Measurements from ENCODE around the gene DPYSL5.

DPYSL5 gene

DNA sequence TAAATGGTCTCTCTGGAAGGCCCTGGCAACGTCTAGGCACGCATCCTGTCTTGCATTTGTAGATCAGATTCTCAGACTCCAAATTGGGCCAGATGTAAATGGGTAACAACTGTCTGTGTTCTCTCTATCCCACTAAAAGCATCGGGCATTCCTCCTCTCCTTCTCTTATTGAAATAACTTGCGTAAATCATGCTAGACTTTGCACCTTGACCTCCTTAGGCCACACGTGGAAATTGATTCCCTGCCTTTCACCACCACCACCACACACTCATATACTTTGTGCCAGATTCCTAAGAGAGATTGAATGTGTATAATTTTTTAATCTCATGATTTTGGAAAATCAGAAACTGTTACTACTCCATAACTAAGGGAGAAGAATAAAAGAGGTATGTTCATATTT, 143.8 kb downstream of the DPYSL5 start:
- H3K9me3 ChIP-seq (ENCODE audit: insufficient read depth, low read depth, low read length): no peaks in the 10 kb centered on the region
- no peaks in the 10 kb centered on the region for H3K36me3 ChIP-seq (ENCODE audit: insufficient read depth, low read length)
- no peaks in the 10 kb centered on the region for H4K20me1 ChIP-seq (ENCODE audit: insufficient read depth, low read length, poor library complexity, severe bottlenecking)
- no peaks in the 10 kb centered on the region for H3K9me2 ChIP-seq (replicated peaks; ENCODE audit: low read depth, low read length)
- no peaks in the 10 kb centered on the region for H3F3A ChIP-seq (ENCODE audit: low read depth)
- no peaks in the 10 kb centered on the region for H3K79me2 ChIP-seq (ENCODE audit: insufficient read depth, low read length)
- H3K27me3 ChIP-seq (ENCODE audit: insufficient read depth, low read length, poor library complexity, severe bottlenecking): peaks cover 4% of the 10 kb centered on the region
- H2AFZ ChIP-seq (ENCODE audit: low read length): no peak overlapping the region
- H3K4me1 ChIP-seq (ENCODE audit: insufficient read depth, low read length, poor library complexity, severe bottlenecking): no peaks in the 10 kb centered on the region
- no peak for TF ChIP-seq EZH2phosphoT487 (IDR thresholded peaks at IDR 0.05; ENCODE audit: borderline replicate concordance)
- TF ChIP-seq, protein P1, sequence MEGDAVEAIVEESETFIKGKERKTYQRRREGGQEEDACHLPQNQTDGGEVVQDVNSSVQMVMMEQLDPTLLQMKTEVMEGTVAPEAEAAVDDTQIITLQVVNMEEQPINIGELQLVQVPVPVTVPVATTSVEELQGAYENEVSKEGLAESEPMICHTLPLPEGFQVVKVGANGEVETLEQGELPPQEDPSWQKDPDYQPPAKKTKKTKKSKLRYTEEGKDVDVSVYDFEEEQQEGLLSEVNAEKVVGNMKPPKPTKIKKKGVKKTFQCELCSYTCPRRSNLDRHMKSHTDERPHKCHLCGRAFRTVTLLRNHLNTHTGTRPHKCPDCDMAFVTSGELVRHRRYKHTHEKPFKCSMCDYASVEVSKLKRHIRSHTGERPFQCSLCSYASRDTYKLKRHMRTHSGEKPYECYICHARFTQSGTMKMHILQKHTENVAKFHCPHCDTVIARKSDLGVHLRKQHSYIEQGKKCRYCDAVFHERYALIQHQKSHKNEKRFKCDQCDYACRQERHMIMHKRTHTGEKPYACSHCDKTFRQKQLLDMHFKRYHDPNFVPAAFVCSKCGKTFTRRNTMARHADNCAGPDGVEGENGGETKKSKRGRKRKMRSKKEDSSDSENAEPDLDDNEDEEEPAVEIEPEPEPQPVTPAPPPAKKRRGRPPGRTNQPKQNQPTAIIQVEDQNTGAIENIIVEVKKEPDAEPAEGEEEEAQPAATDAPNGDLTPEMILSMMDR (conservative IDR thresholded peaks at IDR 0.05; ENCODE audit: low read length): no peak
- no peak overlapping the region for H3K4me3 ChIP-seq (ENCODE audit: low read length, poor library complexity, severe bottlenecking)
- no peak overlapping the region for H3K4me2 ChIP-seq (ENCODE audit: low read depth, low read length, poor library complexity, severe bottlenecking)
- H3K9ac ChIP-seq (ENCODE audit: low read depth, low read length, poor library complexity, severe bottlenecking): no peak overlapping the region

DNA sequence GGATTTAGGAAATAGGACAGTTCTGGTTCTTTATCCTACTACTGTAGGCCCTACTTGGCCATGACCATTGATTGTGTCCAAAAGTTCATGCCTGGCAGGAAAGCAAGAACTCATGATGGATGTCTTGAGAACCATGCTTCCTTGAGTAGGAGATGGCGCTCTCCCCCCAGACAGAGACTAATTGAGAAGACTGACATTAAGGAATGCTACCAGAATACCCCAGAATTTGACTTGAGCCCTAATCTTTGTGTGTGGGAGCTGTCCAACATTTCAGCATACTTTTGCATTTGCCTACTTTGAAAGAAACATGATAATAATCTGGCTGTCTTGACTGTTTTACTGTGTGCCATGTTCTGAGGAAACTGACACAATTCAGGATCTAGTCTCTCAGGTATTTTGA, 145.8 kb downstream of the DPYSL5 start:
- Histone ChIP-seq H3F3A (ENCODE audit: low read depth) (no peaks in the 10 kb centered on the region), H2AFZ (ENCODE audit: low read length) (no peak overlapping the region), H3K9ac (ENCODE audit: low read depth, low read length, poor library complexity, severe bottlenecking) (no peak overlapping the region), H3K4me3 (ENCODE audit: low read length, poor library complexity, severe bottlenecking) (no peak overlapping the region), H3K9me2 (replicated peaks; ENCODE audit: low read depth, low read length) (no peaks in the 10 kb centered on the region), H4K20me1 (ENCODE audit: insufficient read depth, low read length, poor library complexity, severe bottlenecking) (no peaks in the 10 kb centered on the region), H3K9me3 (ENCODE audit: insufficient read depth, low read depth, low read length) (no peaks in the 10 kb centered on the region), H3K27me3 (ENCODE audit: insufficient read depth, low read length, poor library complexity, severe bottlenecking) (no peaks in the 10 kb centered on the region), H3K79me2 (ENCODE audit: insufficient read depth, low read length) (no peaks in the 10 kb centered on the region), H3K4me2 (ENCODE audit: low read depth, low read length, poor library complexity, severe bottlenecking) (no peak overlapping the region), H3K4me1 (ENCODE audit: insufficient read depth, low read length, poor library complexity, severe bottlenecking) (no peaks in the 10 kb centered on the region), H3K36me3 (ENCODE audit: insufficient read depth, low read length) (no peaks in the 10 kb centered on the region)
- no peak for TF ChIP-seq EZH2phosphoT487 (IDR thresholded peaks at IDR 0.05; ENCODE audit: borderline replicate concordance)
- TF ChIP-seq, protein P1 (conservative IDR thresholded peaks at IDR 0.05; ENCODE audit: low read length): no peak

DNA sequence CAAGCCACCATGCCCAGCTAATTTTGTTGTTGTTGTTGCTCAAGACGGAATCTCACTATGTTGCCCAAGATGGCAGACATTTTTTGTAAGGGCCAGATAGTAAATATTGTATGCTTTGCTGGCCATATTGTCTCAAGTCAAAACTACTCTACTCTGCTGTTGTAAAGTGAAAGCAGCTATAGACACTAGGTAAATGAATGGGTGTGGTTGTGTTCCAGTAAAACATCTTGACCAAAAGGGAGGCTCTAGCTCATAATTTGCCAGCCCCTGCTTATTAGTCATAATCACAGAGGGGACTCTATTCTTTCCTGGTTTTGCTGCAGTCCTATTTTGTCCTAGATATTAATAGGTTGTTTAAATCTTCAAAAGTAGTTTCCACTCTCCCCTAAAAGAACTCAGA, 147.1 kb downstream of the DPYSL5 start:
- H3K9me3 ChIP-seq (ENCODE audit: insufficient read depth, low read depth, low read length): no peaks in the 10 kb centered on the region
- H3K4me3 ChIP-seq (ENCODE audit: low read length, poor library complexity, severe bottlenecking): no peak overlapping the region
- H3K9ac ChIP-seq (ENCODE audit: low read depth, low read length, poor library complexity, severe bottlenecking): no peak overlapping the region
- no peaks in the 10 kb centered on the region for H3K79me2 ChIP-seq (ENCODE audit: insufficient read depth, low read length)
- no peaks in the 10 kb centered on the region for H4K20me1 ChIP-seq (ENCODE audit: insufficient read depth, low read length, poor library complexity, severe bottlenecking)
- H3K4me2 ChIP-seq (ENCODE audit: low read depth, low read length, poor library complexity, severe bottlenecking): no peak overlapping the region
- no peak overlapping the region for H2AFZ ChIP-seq (ENCODE audit: low read length)
- H3K9me2 ChIP-seq (replicated peaks; ENCODE audit: low read depth, low read length): no peaks in the 10 kb centered on the region
- no peaks in the 10 kb centered on the region for H3K36me3 ChIP-seq (ENCODE audit: insufficient read depth, low read length)
- no peaks in the 10 kb centered on the region for H3F3A ChIP-seq (ENCODE audit: low read depth)
- H3K4me1 ChIP-seq (ENCODE audit: insufficient read depth, low read length, poor library complexity, severe bottlenecking): no peaks in the 10 kb centered on the region
- no peaks in the 10 kb centered on the region for H3K27me3 ChIP-seq (ENCODE audit: insufficient read depth, low read length, poor library complexity, severe bottlenecking)
- TF ChIP-seq EZH2phosphoT487 (IDR thresholded peaks at IDR 0.05; ENCODE audit: borderline replicate concordance): no peak
- TF ChIP-seq, protein P1 (conservative IDR thresholded peaks at IDR 0.05; ENCODE audit: low read length): no peak
